GM21576 (cell line): ENCODE measurements around the gene PDPK1.
"Not testable (repeated sequence)": the region's sequence is repeated elsewhere in the genome, so short reads cannot be mapped to it uniquely, and the experiment has no call there.

Experiments used
- ATAC-seq: cut with Tn5 transposase; IDR thresholded peaks from one replicate; pipeline ENCODE4 v1.9.1; 2021; ENCODE audit warnings: mild to moderate bottlenecking, moderate library complexity; ENCODE audit not compliant: unreplicated experiment

Gene PDPK1

DNA sequence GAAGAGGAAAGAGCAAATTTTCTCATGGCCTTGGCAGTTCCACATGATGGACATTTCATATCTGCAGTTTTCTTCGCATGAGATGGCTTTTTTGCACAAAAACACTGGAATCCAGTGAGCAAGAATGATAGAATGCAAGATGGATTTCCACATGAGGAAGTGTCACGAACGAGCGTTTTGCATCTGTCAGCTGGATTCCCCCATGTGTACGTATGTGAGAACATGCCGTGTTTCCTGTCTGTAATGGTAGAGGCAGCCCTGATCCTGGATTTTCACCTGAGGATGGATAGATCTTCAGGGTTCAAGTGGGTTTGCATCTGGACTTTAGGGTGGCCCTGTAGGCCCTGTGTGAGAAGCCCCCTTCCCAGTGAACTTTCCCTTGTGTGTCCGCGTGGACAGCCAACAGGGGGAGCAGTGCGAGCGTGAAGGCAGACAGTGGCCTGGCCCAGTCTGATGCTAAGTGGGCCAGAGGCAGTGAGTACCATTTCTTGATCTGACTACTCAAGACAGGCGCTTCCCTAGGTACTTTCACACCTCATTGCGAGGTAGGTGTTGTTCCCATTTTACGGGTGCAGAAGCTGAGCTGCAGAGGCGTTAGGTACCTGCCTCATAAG, 2.1 kb downstream of the PDPK1 start:
- not testable (repeated sequence) for ATAC-seq

DNA sequence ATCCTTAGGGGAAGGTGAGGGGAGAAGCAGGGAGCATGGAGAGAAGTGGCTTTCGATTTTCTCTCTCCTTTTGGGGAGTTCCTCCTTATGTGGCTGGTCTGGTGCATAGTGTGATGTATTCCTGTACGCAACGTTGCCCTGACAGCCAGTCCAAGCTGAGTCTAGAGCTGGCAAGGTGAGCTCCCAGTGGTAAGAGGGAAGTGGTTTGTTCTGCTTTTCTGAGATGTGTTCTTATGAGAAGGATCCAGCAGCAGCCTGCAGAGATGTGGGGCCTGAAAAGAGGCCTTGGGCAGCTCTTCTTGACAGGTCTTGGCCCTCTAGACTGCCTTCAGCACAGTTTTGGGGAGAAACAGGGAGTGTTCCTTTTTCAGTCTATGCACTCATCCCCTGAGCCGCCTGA, 3.1 kb downstream of the PDPK1 start:
- not testable (repeated sequence) for ATAC-seq

DNA sequence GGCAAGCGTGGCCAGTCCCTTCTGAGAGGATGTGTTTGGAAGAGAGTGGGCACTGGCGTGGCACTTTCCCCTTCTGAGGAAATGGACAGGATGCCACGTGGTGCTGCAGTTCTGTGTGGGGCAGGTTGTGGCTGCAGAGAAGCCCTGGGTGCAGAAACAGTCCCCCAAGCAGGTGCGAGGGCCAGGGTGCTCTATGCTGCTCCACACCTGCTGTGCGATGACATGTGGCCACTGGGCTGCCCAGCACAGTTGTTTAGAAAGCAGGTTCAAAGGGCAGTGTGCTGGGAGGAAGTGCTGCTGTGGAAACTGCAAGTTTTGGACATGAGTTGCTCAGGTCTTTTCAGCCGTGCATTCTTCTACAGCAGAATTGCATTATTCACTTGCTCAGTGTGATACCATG, 3.6 kb downstream of the PDPK1 start:
- not testable (repeated sequence) for ATAC-seq

DNA sequence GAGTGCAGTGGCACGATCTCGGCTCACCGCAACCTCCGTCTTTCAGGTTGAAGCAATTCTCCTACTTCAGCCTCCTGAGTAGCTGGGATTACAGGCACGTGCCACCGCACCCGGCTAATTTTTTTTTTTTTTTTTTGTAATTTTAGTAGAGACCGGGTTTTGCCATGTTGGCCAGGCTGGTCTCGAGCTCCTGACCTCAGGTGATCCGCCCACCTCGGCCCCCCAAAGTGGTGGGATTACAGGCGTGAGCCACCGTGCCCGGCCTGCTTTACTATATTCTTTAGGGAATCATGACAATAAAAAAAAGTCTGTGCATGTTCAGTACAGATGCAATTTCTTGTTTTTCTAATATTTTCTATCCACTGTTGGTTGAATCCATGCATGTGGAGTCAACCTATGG, 6.0 kb downstream of the PDPK1 start:
- not testable (repeated sequence) for ATAC-seq

DNA sequence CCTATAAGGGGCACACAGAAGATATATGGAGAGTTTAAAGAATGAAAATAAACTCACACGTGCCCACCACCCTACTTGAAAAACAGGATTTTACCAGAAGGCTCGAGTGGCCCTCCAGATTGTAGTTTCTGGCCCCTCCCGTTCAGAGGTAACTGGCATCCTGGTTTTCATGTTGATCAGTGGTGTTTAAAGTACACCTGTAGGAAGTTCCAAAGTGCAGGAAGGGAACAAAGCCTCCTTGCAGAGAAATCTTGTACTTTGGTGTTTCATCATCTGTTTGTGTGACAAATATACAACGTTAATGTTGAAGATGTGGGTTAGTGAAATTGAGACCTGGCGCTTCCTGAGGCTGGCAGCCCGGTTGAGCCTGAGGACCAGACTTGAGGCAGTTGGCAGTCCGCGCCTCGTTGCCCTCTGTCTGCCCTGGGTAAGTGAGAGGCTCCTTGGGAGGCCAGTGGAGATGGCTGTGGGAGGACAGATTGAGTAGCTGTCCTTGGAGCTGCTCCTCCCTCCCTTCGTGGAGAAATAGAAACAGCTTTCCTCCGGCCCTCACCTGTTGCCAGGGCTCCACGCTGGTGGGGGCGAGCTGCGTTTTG, 12.6 kb downstream of the PDPK1 start:
- ATAC-seq = not testable (repeated sequence)

DNA sequence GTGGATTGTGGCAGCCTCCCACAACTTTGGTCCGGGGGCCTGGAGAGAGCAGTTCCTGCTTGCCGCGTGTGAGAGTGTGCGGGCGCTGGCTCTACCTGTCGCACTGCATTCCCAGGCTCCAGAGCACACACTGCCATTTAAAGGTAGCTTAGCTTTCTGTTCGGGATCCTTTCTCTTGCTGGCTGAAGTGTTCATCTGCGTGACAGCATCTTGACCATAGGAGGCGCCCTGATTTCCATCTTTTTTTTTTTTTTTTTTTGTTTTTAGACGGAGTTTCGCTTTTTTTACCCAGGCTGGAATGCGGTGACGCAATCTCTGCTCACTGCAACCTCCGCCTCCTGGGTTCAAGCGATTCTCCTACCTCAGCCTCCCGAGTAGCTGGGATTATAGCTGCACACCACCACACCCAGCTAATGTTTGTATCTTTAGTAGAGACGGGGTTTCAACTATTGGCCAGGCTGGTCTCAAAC, 13.6 kb downstream of the PDPK1 start:
- not testable (repeated sequence) for ATAC-seq

DNA sequence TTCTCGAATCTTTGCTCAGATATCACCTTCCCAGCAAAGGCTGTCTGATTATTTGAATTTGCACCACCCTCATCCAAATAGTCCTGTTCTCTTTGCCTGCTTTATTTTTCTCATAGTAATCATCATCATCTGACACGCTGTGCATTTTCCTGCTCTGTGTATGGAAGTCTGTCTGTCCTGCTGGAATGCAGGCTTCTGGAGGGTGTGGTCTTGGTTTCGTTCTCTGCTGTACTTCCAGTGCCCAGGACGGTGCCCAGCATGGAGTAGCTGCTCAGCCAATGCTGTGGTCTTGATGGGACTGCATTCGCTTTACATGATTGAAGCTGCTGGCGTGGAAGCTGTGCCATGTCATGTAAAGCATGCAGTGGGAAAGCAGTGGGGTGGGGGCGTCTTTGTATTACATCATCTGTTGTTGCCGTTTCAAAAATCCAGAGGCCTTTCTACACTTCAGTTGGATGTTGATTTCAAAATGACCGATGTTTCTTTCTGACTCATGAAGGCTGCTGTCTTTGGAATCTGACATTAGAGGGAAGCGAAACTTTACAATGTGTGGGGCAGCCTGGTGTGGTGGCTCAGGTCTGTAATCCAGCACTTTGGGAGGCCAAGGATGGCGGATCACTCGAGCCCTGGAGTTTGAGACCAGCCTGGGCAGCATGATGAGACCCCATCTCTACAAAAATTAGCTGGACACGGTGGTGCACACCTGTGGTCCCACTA, 17.0 kb downstream of the PDPK1 start:
- not testable (repeated sequence) for ATAC-seq

DNA sequence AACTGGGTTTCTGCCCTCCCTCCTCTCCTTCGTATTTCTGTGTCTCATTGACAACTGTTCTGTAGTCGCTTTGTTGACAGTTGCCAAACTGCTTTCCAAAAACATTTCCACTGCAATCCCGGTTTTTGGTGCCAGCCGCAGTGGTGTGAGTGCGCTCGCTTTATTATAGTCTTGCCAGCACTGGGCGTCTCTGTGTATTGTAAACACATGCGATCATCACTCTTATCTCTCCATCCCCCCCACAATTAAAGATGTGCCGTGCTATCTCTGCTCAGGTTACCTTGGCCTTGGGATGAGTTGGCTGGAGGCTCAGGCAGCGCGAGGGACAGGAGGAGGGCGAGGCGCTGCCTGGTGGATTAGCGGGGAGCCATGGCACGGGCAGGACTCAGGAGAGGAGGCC, 19.3 kb downstream of the PDPK1 start:
- ATAC-seq = not testable (repeated sequence)

DNA sequence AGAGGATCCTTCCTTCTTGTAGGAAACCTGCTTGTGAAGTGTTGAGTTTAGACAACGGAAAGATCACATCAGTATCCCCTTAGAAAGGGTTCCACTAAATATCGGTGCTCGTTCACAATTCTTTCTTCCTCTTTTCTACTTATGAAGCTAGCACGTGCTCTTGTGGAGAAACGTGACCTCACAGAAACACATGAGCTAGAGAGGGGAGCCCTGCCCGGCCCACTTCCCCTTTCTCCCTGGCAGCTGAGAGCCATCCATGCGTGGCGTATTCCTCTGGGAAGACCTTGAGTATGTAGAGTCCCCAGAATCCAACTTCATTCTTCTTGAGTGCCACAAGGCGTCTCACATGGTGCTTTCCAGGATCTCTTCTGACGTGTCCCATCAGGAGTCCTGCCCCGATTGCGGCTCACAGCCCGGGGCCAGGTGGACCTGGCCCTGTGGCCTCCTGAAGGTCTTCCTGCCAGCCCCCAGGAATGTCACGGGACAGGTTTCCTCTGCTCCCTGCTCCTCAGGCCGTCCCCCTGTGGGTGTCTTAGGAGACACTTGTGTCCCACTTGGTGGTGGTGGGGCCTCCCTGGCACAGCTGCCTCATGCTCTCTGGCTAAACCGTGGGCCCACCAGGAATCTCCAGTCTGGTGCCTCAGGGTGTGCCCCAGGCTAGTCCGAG, 22.4 kb downstream of the PDPK1 start:
- not testable (repeated sequence) for ATAC-seq

DNA sequence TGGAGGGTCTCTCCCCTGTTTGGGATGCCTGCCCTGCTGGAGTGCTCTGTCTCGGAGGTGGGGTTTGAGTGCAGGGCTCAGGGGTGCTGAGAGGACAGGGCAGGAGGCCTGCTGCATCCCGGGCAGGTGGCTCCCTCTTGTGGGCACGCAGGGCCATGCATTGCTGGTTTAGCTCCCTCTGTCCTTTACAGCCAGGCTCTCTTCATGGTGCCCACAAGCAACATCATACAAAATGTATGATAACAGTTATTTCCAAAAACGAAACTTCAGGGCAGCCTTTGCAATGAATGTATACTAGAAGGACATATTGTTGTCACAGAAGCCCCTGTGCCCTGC, 22.9 kb downstream of the PDPK1 start:
- not testable (repeated sequence) for ATAC-seq

DNA sequence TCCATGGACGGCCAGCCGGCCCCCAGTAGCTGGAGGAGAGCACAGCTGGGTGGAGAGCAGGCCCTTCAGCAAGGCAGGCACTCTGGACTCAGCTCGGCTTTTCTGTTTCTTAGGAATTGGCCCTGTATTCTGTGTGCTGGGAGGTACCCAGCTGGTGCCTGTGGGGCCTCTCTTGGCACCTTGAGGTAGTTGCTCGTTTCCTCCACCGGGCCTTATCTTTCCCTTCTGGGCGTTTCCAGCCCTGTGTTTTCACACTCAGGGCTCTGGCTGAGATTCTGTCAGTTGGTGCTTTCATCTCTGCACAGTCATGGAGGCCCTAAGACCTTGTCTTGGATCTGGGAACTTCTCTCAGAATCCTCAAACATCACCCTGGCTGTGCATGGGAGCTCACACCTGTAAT, 29.7 kb downstream of the PDPK1 start:
- ATAC-seq = not testable (repeated sequence)

DNA sequence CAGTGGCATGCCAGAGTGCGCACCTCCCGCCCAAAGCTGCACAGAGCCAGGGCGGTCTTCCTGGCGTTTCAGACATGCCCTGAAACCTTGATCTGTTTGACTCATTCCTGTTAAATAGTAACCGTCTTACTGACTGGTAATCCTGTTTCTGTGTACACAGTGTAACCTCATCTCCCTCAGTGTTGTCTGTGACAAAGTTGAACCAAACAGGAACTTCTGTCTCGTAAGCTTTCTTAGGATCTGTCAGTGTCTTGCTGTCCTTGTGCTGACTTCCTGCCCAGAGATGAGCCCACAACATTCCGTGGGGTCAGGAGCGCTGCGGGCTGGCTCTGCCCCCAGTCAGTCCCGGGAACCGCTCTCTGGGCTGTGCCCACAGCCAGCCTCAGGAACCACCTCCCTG, 30.8 kb downstream of the PDPK1 start:
- ATAC-seq = not testable (repeated sequence)

DNA sequence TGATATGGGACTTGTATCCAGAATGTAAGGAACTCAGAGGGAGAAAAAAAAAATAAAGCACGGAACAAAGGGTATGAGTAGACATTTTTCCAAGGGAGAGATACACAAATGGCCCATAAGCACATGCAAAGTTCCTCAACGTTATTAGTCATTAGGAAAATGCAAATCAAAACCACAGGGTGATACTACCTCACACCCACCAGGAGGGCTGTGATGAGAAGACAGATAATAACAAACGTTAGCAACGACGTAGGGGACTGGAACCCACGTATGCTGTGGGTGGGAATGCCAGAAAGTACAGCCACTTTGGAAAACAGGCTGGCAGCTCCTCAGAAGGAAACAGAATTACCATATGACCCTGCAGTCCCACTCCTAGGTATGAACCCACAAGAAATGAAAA, 34.9 kb downstream of the PDPK1 start:
- ATAC-seq = not testable (repeated sequence)

DNA sequence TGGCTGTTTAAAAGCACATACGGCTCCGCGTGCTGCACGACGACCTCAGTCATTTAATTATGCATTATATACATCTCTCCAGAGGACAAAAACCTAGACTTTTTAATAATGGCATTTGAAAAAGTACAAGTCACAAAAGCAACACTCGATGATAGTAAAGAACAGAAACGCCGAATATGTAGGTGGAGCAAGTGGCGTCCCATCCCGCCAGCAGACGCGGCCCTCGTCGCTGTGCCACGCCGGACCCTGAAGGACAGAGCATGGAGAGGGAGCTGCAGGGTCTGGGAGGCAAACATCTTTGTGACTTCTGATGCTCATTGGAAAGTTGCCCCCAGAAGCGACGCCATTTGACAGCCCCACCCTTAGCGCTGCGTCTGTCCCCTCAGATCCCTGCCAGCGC, 38.0 kb downstream of the PDPK1 start:
- ATAC-seq = not testable (repeated sequence)

DNA sequence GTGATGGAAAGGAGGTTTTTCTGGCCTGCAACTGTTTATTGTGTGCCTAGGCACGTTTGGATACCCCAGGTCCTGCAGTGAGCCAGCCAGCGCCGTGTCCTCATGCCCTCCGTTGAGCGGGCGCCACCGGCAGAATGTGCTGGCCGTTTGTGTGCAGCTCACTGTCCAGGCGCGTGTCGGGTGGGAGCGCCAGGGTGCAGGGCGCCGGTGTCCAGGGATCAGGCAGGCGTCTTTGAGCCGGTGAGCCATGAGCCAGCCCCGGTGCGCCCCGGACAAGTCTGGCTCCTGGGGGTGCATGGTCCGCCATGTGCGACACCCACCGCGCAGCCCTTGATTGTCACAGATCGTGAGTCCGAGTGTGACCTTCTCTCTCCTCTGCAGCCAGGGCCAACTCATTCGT, 39.2 kb downstream of the PDPK1 start:
- ATAC-seq = not testable (repeated sequence)

DNA sequence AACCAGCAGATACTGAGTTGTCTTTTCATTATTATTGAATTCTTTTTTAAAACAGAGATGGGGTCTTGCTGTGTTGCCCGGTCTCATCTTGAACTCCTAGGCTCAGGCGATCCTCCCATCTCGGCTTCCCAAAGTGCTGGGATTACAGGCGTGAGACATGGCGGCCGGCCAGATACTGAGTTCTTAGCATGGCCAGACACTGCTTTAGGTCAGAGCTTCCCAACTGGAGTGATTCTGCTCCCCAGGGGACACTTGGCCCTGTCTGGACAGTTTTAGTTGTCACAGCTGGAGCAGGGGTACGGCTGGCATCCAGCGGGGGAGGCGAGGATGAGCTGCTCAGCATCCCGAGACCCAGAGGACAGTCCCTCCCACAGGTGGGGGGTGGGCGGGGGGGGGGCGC, 41.1 kb downstream of the PDPK1 start:
- not testable (repeated sequence) for ATAC-seq

DNA sequence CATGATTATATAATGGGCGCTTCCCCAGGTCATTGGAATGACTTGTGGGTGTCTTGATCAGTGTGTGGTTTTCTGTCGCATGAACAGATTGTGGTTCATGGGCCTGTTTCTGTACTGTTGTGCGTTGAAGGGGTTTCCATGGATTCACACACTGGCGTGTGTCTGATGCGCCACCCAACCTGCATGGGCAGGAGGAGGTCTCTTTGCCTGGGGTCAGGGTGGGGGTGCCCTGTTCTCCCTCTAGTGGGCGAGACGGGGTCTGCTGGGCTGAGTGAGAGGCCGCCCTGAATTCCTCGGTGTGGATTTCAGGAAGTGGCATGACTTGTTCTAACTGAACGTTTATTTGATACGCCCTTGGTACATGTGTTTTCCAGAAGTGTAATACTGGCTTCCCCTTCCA, 42.3 kb downstream of the PDPK1 start:
- not testable (repeated sequence) for ATAC-seq

DNA sequence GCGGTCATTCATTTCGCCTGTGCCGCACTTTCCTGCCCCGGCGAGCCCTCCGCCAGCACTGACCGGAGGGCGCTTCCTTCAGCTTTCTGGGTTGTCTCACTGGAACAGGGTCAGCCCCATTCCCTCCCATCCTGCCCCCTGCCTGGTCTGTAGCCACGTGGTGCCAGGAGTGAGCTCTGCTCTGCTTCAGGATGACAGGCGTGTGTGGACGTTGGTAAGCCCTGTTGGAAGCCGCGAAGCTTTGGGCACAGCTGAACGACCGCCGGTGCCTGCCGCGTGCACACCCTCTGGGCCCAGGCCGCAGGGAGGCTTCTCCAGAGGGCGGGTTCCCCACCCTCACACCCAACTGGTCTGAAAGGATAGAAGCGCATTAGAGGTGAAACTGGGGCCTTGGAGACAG, 43.0 kb downstream of the PDPK1 start:
- not testable (repeated sequence) for ATAC-seq

DNA sequence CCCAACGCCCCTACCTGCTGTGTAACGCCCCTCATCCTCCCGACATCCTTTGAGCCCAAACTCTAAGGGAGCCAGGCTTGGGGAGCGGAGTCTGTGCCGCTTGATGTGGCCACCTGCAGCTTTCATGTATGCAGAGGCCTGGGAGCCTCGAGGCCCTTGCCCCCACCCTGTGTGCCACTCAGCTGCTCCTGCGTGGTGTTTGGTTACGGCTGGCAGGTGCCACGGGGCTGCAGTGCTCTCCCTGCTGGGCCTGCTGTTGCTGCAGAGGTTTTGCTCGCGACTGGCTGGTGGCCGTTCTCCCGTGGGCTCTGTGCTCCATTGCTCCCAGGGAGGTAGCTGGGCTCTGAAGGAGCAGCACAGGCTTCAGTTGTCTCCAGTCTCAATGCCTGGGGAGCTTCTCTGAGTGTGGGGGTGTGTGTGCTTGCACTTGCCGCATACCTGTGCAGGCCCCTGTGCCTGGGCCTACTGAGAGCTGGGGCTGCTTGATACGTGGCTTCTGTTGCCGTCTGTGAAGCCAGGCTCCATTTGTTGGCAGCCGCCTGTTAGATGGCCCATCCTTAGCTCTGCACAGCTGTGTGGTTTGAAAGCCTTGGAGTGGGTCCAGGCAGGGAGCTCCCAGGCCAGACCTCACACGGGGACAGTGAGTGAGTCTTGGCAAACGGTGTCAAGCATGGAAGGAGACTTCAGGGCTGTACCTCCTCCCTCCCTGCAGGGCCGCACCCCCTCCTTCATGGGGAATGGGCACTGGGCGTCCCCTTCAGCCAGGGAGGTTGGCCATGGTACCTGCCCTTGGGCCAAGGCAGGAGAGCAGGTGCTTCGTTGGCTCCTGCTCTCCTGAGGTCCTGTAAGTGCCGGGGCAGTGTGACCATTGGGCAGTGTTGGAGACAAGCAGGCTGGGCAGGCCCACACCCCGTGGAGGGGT, 47.2 kb downstream of the PDPK1 start:
- no peak for ATAC-seq

DNA sequence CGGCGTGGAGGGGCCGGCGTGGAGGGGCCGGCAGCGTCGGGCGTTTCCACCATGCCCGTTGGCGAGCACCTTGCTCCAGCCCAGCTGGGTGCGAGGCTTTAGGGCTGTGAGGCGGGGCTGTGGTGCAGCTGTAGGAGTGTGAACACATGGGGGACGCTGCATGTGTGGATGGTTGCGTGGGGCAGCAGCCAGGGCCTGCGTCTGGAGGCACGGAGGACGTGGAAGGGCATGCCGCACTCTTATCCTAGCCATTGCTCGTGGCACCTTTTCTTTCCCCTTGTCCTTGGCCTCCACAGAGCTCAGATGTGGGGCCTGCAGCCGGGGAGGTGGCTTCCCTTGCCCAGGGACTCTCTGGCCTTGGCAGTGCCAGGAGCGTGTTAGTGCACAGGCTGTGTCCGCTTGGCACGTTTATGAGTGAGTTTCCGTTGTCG, 47.8 kb downstream of the PDPK1 start:
- no peak for ATAC-seq

DNA sequence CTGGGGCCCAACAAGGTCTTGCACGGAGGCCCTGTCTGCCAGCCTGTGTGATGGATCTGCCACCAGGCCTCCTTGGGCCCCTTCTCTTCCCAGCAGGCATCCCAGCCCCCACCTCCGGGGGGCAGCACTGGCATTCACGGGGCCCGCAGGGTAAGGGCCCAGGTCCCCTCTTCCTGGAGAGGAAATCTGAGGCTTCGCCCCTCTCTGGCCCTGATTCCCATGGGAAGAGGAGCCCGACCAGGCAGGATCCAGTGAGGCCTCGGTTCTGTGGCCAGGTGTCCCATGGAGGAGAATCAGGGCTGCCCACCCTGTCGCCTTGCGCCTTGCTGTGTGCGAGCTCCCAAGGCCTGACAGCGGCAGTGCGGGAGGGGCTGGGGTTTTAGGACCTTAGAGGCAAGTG, 48.4 kb downstream of the PDPK1 start:
- ATAC-seq = no peak
